A673 (cell line): Measurements from ENCODE around the gene PSMG4. TPM values are rescaled to one million over a fixed set of nuclear protein-coding genes. Genes with fewer than 3 reads are reported as not detected.

ENCODE experiments used
- BruUV-seq: library from RNA; stranded (reverse); fragments of 400-500 nt; replicated peaks from 2 replicates; lab custom pipeline; 2021; lab: Mats Ljungman, UMichigan
- CTCF ChIA-PET: fragments of 300-600 bp; sonication (Branson Sonifier 250); formaldehyde crosslinking; loops from one replicate; lab custom pipeline; 2022; ENCODE audit warnings: antibody characterized with exemption; lab: Charles Lee
- POLR2A ChIA-PET: fragments of 300-600 bp; sonication (Branson Sonifier 250); formaldehyde crosslinking; loops from one replicate; lab custom pipeline; 2022; ENCODE audit warnings: antibody characterized with exemption; ENCODE audit not compliant: low non-redundant PET; lab: Charles Lee
- DNase-seq: peaks from one replicate; pipeline ENCODE4 v3.0.0-alpha.2; 2015; ENCODE audit warnings: low spot score
- H3K27ac ChIP-seq: fragments of 200-600 bp; sonication (generic); 2 replicates; pipeline ENCODE4 v1.5.1; 2016; ENCODE audit warnings: mixed run types, low read depth, mild to moderate bottlenecking, mixed read lengths, antibody characterized with exemption, low read length; ENCODE audit not compliant: poor library complexity, severe bottlenecking
- H3K27me3 ChIP-seq: fragments of 200-600 bp; sonication (generic); replicated peaks from 2 replicates; pipeline ENCODE4 v1.6.1; 2017; ENCODE audit warnings: mixed run types, low read depth, mild to moderate bottlenecking, mixed read lengths, antibody characterized with exemption, low read length; ENCODE audit not compliant: insufficient read depth, poor library complexity
- H3K36me3 ChIP-seq: fragments of 200-600 bp; sonication (generic); 2 replicates; pipeline ENCODE4 v1.6.1; 2016; ENCODE audit warnings: mixed run types, mild to moderate bottlenecking, mixed read lengths, antibody characterized with exemption, low read length; ENCODE audit not compliant: insufficient read depth, poor library complexity, severe bottlenecking
- H3K4me1 ChIP-seq: fragments of 200-600 bp; sonication (generic); 2 replicates; pipeline ENCODE4 v1.6.1; 2017; ENCODE audit warnings: mixed run types, mild to moderate bottlenecking, mixed read lengths, antibody characterized with exemption, low read length; ENCODE audit not compliant: insufficient read depth, poor library complexity, severe bottlenecking
- H3K4me3 ChIP-seq: fragments of 200-600 bp; sonication (generic); 2 replicates; pipeline ENCODE4 v1.5.1; 2016; ENCODE audit warnings: low read depth, mixed run types, mild to moderate bottlenecking, mixed read lengths, low read length; ENCODE audit not compliant: poor library complexity, severe bottlenecking
- H3K9me3 ChIP-seq: fragments of 200-600 bp; sonication (generic); 2 replicates; pipeline ENCODE4 v1.6.1; 2016; ENCODE audit warnings: mixed run types, low read depth, mild to moderate bottlenecking, mixed read lengths, antibody characterized with exemption, low read length; ENCODE audit not compliant: poor library complexity, severe bottlenecking
- EZH2 ChIP-seq: fragments of 200-600 bp; sonication (generic); IDR thresholded peaks from 2 replicates; pipeline ENCODE4 v1.6.1; 2017; ENCODE audit warnings: borderline replicate concordance, low read depth, mild to moderate bottlenecking, mixed read lengths, antibody characterized with exemption, low read length; ENCODE audit not compliant: poor library complexity, severe bottlenecking
- intact Hi-C: fragments of 100-400 bp; cut with micrococcal nuclease; formaldehyde crosslinking; loops from one replicate; pipeline ENCODE4 v1.10.0; 2022; ENCODE audit not compliant: unreplicated experiment
- total RNA-seq: library from RNA; stranded (reverse); gene quantifications from 2 replicates; pipeline ENCODE4 v1.2.3, GENCODE V29; 2021
- TF ChIP-seq, protein P1 (sequence below): fragments of 300-800, 200-600 bp; sonication (generic); conservative IDR thresholded peaks from 2 replicates; pipeline ENCODE4 v1.5.1; 2017; ENCODE audit warnings: low read depth, mild to moderate bottlenecking, antibody characterized with exemption, low read length, moderate library complexity, mixed read lengths

The PSMG4 gene
- total RNA-seq, 1 experiment from 2014 or later, result 34.4 TPM

DNA sequence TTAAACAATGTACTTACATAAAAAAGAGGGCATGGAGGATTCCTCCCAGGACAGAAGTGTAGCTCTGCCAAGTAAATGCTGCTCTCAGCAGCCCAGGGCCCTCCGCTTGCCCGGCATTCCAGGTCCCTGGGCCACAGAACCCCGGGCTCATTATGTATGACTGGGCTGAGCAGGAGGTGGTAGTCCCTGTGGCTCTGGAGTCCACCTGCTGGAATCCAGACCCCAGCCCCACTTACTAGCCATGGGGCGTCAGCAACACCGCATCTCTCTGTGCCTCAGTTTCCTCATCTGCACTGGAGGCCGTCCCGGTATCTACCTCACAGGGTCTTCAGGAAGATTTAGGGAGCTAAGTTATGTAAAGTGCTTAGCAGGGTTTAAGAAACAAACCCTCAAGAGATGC, 55.4 kb downstream of the PSMG4 start:
- Histone ChIP-seq H3K4me3 (no peak overlapping the region), H3K36me3 (no peaks in the 10 kb centered on the region), H3K4me1 (peaks cover 5% of the 10 kb centered on the region), H3K27ac (no peak overlapping the region), H3K27me3 (no peaks in the 10 kb centered on the region), H3K9me3 (no peaks in the 10 kb centered on the region)
- no peak for DNase-seq
- intact Hi-C loops, result no loop called here
- no peak for TF ChIP-seq EZH2
- TF ChIP-seq, protein P1, sequence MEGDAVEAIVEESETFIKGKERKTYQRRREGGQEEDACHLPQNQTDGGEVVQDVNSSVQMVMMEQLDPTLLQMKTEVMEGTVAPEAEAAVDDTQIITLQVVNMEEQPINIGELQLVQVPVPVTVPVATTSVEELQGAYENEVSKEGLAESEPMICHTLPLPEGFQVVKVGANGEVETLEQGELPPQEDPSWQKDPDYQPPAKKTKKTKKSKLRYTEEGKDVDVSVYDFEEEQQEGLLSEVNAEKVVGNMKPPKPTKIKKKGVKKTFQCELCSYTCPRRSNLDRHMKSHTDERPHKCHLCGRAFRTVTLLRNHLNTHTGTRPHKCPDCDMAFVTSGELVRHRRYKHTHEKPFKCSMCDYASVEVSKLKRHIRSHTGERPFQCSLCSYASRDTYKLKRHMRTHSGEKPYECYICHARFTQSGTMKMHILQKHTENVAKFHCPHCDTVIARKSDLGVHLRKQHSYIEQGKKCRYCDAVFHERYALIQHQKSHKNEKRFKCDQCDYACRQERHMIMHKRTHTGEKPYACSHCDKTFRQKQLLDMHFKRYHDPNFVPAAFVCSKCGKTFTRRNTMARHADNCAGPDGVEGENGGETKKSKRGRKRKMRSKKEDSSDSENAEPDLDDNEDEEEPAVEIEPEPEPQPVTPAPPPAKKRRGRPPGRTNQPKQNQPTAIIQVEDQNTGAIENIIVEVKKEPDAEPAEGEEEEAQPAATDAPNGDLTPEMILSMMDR, result no peak
- BruUV-seq, result no TSS peak
- CTCF ChIA-PET, result no interaction called here
- POLR2A ChIA-PET, result no interaction called here

GRCh38 chr6:3314621-3315467, 56.1 kb downstream of the PSMG4 start:
- peaks cover 5% of the 10 kb centered on the region for H3K4me1 ChIP-seq

DNA sequence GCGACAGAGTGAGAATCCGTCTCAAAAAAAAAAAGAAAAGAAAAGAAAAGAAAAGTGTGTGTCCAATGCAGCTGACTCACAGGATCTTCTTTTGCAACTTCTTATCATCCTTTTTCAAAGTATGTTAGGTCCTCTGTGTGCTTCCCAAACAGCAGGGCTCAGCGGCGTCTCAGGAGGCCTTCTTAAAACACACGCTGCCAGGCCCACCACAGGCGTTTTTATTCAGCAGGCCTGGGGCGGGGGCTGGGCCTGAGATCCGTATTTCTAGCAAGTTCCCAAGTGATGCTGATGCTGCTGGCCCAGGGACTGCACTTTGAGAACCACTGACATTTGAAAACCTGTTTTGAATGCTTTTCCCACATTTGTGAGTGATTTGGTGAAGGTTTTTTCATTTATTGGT, 57.1 kb downstream of the PSMG4 start:
- POLR2A ChIA-PET, result no interaction called here
- no peak overlapping the region for H3K27ac ChIP-seq
- BruUV-seq, result no TSS peak
- no peaks in the 10 kb centered on the region for H3K36me3 ChIP-seq
- TF ChIP-seq EZH2, result no peak
- TF ChIP-seq, protein P1, result no peak
- DNase-seq, result no peak
- intact Hi-C loops, result no loop called here
- H3K4me3 ChIP-seq, result no peak overlapping the region
- no peaks in the 10 kb centered on the region for H3K9me3 ChIP-seq
- CTCF ChIA-PET, result no interaction called here
- H3K4me1 ChIP-seq, result peaks cover 2% of the 10 kb centered on the region
- no peaks in the 10 kb centered on the region for H3K27me3 ChIP-seq

More at GRCh38 chr6:3314621-3315467, 56.1 kb downstream of the PSMG4 start:
- intact Hi-C loops, result no loop called here
- no TSS peak for BruUV-seq
- H3K36me3 ChIP-seq, result no peaks in the 10 kb centered on the region
- H3K27ac ChIP-seq, result no peak overlapping the region
- no peak for TF ChIP-seq EZH2
- TF ChIP-seq, protein P1, result no peak
- CTCF ChIA-PET, result no interaction called here
- POLR2A ChIA-PET, result no interaction called here
- H3K9me3 ChIP-seq, result no peaks in the 10 kb centered on the region
- no peak overlapping the region for H3K4me3 ChIP-seq
- no peaks in the 10 kb centered on the region for H3K27me3 ChIP-seq
- no peak for DNase-seq
